Left lung (tissue), 14 donors: Measurements from ENCODE around the gene OR2T27. TPM values are rescaled to one million over a fixed set of nuclear protein-coding genes. Genes with fewer than 3 reads are reported as not detected.
"Not testable (repeated sequence)": the region's sequence is repeated elsewhere in the genome, so short reads cannot be mapped to it uniquely, and the experiment has no call there.

ENCODE experiments used
- ATAC-seq: fragments of 200-7000 bp; cut with Tn5 transposase; one replicate; pipeline ENCODE4 v1.9.1; 2020; ENCODE audit warnings: moderate library complexity
- DNase-seq, 4 donors: peaks; one replicate each; pipeline ENCODE4 v3.0.0-alpha.2; 2013 to 2020
- H3K27ac ChIP-seq, 2 donors: fragments of 200-600 bp; sonication (generic) in 1 of 2; one replicate each; pipeline versions ENCODE4 v1.5.0 to v1.8.0; 2020 to 2021
- H3K27me3 ChIP-seq, 2 donors: fragments of 200-600 bp; sonication (generic) in 1 of 2; one replicate each; pipeline versions ENCODE4 v1.5.0 to v1.8.0; 2020 to 2021
- H3K36me3 ChIP-seq, 2 donors: fragments of 200-600 bp; sonication (generic) in 1 of 2; one replicate each; pipeline versions ENCODE4 v1.5.0 to v1.8.0; 2020 to 2021
- H3K4me1 ChIP-seq, 2 donors: fragments of 200-600 bp; one replicate each; pipeline ENCODE4 v1.8.0; 2021
- H3K4me3 ChIP-seq, 2 donors: fragments of 200-600 bp; sonication (generic) in 1 of 2; one replicate each; pipeline versions ENCODE4 v1.5.0 to v1.8.0; 2020 to 2021; ENCODE audit warnings: mild to moderate bottlenecking in 1 of 2
- H3K9me3 ChIP-seq, 2 donors: fragments of 200-600 bp; sonication (generic) in 1 of 2; one replicate each; pipeline versions ENCODE4 v1.5.0 to v1.8.0; 2020 to 2021
- CTCF ChIP-seq, 2 donors: fragments of 200-600 bp; sonication (generic) in 1 of 2; IDR thresholded peaks; one replicate each; pipeline versions ENCODE4 v1.5.0 to v1.8.0; 2021; ENCODE audit warnings: antibody characterized with exemption in 2 of 2
- intact Hi-C, 2 donors: fragments of 100-400 bp; cut with DNase I; formaldehyde crosslinking; loops; one replicate each; pipeline versions ENCODE4 v1.11.2 to v1.14.2; 2022
- long read RNA-seq, 12 donors: library from polyadenylated mRNA in 2 of 12; unstranded in 2 of 12; transcript quantifications; one replicate each; pipeline ENCODE4 v2.0.0 and lab custom pipeline, GENCODE V29; 2019 to 2026
- polyA plus RNA-seq, 6 donors: library from polyadenylated mRNA; unstranded; fragments of 120-200 nt; gene quantifications; one replicate each; pipeline ENCODE4 v1.2.1, GENCODE V29; 2013; ENCODE audit not compliant: insufficient read length in 6 of 6
- total RNA-seq, 2 donors: library from RNA; stranded (reverse); fragmentation: NEBNext Ultra II Directional; extraction: Animal tissue kit (Norgen Biotek cat#: 25700); gene quantifications; one replicate each; pipeline ENCODE4 v1.2.1, GENCODE V29; 2021
- donor health status: DM: no; HTN: yes; CAD: no.
- donor health status: DM: no; HTN: no; CAD: no.

The OR2T27 gene
- total RNA-seq (not detected), polyA plus RNA-seq (not detected)
- long read RNA-seq, donor 1 = 0 reads
- long read RNA-seq, donor 2 = 0 reads
- long read RNA-seq, donor 3 = 0 reads
- long read RNA-seq, donor 4 = 0 reads
- long read RNA-seq, donor 5 = 0 reads
- long read RNA-seq, donor 6 = 0 reads
- long read RNA-seq, donor 7 = 0 reads
- long read RNA-seq, donor 8 = 0 reads
- long read RNA-seq, donor 9 = 0 reads
- long read RNA-seq, donor 10 = 0 reads
- long read RNA-seq, donor 11 = 0 reads
- long read RNA-seq, donor 12 = 0 reads

- H3K4me1 ChIP-seq, DNase-seq, H3K4me3 ChIP-seq, H3K9me3 ChIP-seq, H3K27me3 ChIP-seq, ATAC-seq, intact Hi-C loops, H3K36me3 ChIP-seq, H3K27ac ChIP-seq: not testable (repeated sequence)
Measured at GRCh38 chr1:248655354-248655753, at the start of gene OR2T27. OR2T27 (minus strand) TSS chr1:248655528; CDS start chr1:248650884, 4,644 bp downstream.

GRCh38 chr1:248704606-248705005 lies 49.3 kb upstream of the OR2T27 start:
- no peak overlapping the region for H3K4me3 ChIP-seq
- H3K27ac ChIP-seq = no peak overlapping the region
- peaks cover 0 to 8% of the 10 kb centered on the region in 2 donors for H3K4me1 ChIP-seq
- TF ChIP-seq CTCF (IDR thresholded peaks at IDR 0.05) = no peak
- DNase-seq = no peak
- no peaks in the 10 kb centered on the region for H3K27me3 ChIP-seq
- H3K36me3 ChIP-seq = no peaks in the 10 kb centered on the region
- no peak for ATAC-seq
- intact Hi-C loops = no loop called here
- no peaks in the 10 kb centered on the region for H3K9me3 ChIP-seq

GRCh38 chr1:248703674-248704073 lies 48.3 kb upstream of the OR2T27 start:
- intact Hi-C loops = no loop called here
- Histone ChIP-seq H3K27ac (no peak overlapping the region), H3K27me3 (no peaks in the 10 kb centered on the region), H3K36me3 (no peaks in the 10 kb centered on the region), H3K9me3 (no peaks in the 10 kb centered on the region), H3K4me3 (no peak overlapping the region), H3K4me1 (peaks cover 0 to 5% of the 10 kb centered on the region in 2 donors)
- TF ChIP-seq CTCF (IDR thresholded peaks at IDR 0.05) = no peak
- DNase-seq (no peak), ATAC-seq (no peak)

- peaks cover 0 to 5% of the 10 kb centered on the region in 2 donors for H3K4me1 ChIP-seq
- no peaks in the 10 kb centered on the region for H3K36me3 ChIP-seq
- no peaks in the 10 kb centered on the region for H3K27me3 ChIP-seq
- no peak within 1 kb of the TSS for H3K27ac ChIP-seq
- DNase-seq (no peak), ATAC-seq (no peak)
- TF ChIP-seq CTCF (IDR thresholded peaks at IDR 0.05) = no peak
- intact Hi-C loops = no loop called here
- no peaks in the 10 kb centered on the region for H3K9me3 ChIP-seq
- H3K4me3 ChIP-seq = no peak within 1 kb of the TSS
Measured at GRCh38 chr1:248702714-248703113, 47.4 kb upstream of the OR2T27 start, which contains the start of gene OR14I1. OR14I1 (minus strand) TSS chr1:248702766.

GRCh38 chr1:248699099-248699498 lies 43.8 kb upstream of the OR2T27 start:
- no peaks in the 10 kb centered on the region for H3K27me3 ChIP-seq
- H3K9me3 ChIP-seq = no peaks in the 10 kb centered on the region
- peaks cover 0 to 5% of the 10 kb centered on the region in 2 donors for H3K4me1 ChIP-seq
- TF ChIP-seq CTCF (IDR thresholded peaks at IDR 0.05) = no peak
- H3K36me3 ChIP-seq = no peaks in the 10 kb centered on the region
- DNase-seq = no peak
- no peak overlapping the region for H3K27ac ChIP-seq
- no peak overlapping the region for H3K4me3 ChIP-seq
- intact Hi-C loops = no loop called here
- no peak for ATAC-seq

GRCh38 chr1:248697907-248698306 lies 42.6 kb upstream of the OR2T27 start:
- intact Hi-C loops = no loop called here
- H3K36me3 ChIP-seq = no peaks in the 10 kb centered on the region
- TF ChIP-seq CTCF (IDR thresholded peaks at IDR 0.05) = no peak
- no peak overlapping the region for H3K27ac ChIP-seq
- H3K4me3 ChIP-seq = no peak overlapping the region
- H3K27me3 ChIP-seq = no peaks in the 10 kb centered on the region
- H3K9me3 ChIP-seq = no peaks in the 10 kb centered on the region
- no peaks in the 10 kb centered on the region for H3K4me1 ChIP-seq
- ATAC-seq (no peak), DNase-seq (no peak)
